HG02642 (cell line): ENCODE data around the gene PAIP1.
"Not testable (repeated sequence)": the region's sequence is repeated elsewhere in the genome, so short reads cannot be mapped to it uniquely, and the experiment has no call there.

Experiments used
- ATAC-seq: cut with Tn5 transposase; IDR thresholded peaks from one replicate; pipeline ENCODE4 v1.9.1; 2021; ENCODE audit warnings: mild to moderate bottlenecking; ENCODE audit not compliant: unreplicated experiment, poor library complexity

PAIP1 gene

GRCh38 chr5:43556857-43557542 is at the start of gene PAIP1:
PAIP1 (minus strand) TSS chr5:43557077; CDS start chr5:43556846, 231 bp downstream.
- ATAC-seq, result peak; percentile 83

DNA sequence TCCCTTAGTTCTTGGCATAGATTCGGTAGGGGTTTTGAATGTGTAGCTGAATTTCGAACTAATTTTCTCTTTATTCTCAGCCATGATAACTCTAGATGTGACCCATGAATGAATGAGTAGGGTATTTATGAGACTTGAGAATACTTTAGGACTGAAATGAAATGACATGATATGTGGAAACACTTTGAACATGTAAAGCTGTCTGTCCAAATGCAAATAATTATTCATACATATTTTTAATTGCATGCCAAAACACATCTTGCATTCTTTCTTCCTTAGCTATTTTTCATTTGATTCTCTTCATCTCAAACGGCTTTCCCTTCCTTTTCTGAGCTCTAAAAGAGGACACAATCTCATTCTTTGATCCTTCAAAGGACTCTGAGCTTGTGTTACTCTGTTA is 49.5 kb upstream of the PAIP1 start:
- no peak for ATAC-seq

GRCh38 chr5:43604699-43605098 is 47.8 kb upstream of the PAIP1 start:
- ATAC-seq, result no peak

- peak; percentile 47 for ATAC-seq
Measured at GRCh38 chr5:43603344-43604217, 46.7 kb upstream of the PAIP1 start.

DNA sequence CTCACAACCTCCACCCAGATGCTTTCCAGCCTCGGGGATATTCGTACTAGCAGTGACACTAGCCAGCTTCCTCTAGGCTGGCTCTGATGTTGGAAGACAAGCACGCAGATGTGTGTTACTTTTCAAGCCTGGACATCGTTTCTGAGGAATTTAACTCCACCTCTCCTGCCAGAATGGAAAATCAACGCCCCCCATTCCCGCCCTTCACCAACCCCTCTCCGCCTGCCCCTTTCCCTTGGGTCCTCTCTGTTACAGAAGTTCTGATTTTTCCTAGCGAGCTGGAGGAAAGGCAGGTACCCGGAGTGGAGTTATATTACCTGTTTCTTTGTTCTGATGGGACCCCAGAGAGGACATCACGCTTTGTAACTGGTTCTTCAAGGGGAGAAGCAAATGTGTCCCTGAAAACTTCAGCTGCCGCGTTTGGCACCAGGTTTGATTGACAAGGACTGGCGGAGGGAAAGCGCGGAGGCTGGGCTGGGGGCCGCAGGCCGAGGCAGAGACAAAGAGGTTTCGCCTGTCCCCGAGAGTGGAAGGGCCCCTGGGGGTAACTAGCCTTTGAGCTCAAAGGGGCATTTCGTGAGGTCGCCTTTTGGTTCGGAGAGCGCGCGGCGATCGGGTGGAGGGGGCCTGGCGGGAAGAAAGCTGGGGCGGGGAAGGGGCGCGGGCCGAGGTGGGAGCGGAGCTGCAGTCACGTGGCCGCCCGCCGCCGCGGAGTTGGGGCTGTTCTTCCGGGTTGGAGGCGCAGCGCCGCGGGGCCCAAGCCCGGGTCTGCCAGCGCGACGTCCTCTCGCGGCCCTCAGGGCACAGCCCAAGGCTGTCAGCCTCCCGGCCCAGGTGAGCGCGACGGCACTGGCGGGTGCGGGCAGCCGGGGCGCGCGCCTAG is 45.8 kb upstream of the PAIP1 start, which contains the start of gene NNT:
NNT (plus strand) TSS at position 720 of the 883 bp plus-strand sequence. CDS start 6,016 bp downstream, outside the sequence.
- peak; percentile 84 for ATAC-seq

- peak; percentile 25 for ATAC-seq
Measured at GRCh38 chr5:43601454-43602260, 44.8 kb upstream of the PAIP1 start.

DNA sequence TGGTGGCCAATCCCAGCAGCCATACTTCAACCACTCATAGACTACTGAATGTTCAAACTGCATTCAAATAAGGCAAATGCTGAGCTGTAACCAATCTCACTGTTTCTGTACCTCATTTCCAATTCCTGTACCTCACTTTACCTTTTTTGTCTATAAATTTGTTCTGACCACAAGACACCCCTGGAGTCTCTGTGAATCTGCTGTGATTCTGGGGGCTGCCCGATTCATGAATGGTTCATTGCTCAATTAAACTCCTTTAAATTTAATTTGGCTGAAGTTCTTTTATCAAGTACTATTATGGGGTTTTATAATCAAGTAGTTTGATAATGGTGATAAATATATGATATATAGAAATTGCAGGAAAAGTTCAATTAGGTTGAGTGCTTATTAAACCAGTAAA is 42.0 kb upstream of the PAIP1 start:
- ATAC-seq, result not testable (repeated sequence)

DNA sequence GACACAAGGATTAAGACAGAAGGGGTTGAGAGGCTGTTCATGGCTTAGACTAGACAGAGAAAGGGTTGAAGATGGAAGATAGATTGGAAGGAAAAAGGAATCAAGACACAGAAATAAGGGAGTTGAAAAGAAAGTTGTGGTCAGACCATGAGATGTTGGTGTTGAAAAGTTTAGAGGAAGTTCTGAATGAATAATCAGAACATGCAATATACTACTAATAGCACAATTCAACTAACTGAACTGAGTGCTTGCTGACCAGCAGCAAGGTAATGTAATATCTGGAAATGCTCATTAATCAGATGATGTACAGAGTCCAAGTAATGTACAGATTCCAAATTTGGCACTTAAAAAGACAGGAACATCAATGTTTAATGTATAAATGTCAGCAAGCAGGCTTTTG is 35.5 kb upstream of the PAIP1 start:
- no peak for ATAC-seq

DNA sequence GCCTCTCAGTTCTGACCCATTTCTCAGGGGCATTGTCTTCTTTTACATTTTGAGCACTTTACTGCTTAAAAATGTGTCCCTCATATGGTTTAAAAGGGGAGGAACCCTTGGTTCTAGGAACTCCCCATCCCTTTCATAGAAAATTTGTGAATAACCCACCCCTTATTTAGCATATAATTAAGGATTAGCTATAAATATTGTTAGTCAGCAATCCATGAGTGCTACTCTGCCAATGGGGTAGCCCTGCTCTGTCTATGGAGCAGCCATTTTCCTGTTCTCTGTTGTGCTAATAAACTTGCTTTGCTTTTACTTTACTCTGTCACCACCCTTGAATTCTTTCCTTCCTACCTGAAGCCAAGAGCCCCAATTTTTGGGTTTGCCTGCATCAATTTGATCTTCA is 33.8 kb upstream of the PAIP1 start:
- ATAC-seq, result no peak

DNA sequence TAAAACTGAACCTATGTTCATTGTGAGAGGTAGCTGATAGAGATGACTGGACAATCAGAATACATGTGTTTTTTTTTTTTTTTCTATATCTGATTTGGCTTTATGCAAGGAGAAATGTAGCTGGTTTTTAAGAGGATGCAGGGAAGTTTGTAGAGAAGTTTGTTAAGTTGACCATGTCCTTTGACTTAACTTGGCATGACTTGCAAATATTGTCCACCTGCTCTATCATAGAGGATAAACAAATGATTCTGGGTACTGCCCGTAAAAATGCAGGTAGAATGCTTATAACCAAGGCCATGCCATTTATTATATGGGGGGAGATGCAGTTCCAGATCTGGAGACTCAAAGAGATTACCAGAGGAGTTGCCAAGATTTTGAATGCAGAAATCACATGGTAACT is 32.4 kb upstream of the PAIP1 start:
- no peak for ATAC-seq

GRCh38 chr5:43588842-43589241 is 32.0 kb upstream of the PAIP1 start:
- ATAC-seq, result no peak

- no peak for ATAC-seq
Measured at GRCh38 chr5:43584166-43584699, 27.4 kb upstream of the PAIP1 start.

DNA sequence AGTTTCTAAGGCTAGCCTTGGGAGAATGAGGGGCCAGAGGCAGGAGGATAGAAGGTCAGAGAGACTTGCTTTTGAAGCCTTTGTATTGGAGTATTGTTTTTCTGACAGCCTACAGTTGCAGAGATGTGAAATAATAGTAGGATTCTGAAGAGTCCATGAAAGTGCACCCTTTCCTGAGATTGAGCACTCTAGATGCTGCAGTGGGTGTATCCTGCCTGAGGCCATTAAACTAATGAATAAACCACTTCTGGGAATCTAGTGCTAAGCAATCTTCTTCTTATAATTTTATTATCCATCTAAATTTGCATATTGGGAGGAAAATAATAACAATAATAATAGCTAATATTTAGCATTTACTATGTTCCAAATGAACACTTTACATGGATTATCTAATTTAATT is 26.8 kb upstream of the PAIP1 start:
- ATAC-seq, result no peak

DNA sequence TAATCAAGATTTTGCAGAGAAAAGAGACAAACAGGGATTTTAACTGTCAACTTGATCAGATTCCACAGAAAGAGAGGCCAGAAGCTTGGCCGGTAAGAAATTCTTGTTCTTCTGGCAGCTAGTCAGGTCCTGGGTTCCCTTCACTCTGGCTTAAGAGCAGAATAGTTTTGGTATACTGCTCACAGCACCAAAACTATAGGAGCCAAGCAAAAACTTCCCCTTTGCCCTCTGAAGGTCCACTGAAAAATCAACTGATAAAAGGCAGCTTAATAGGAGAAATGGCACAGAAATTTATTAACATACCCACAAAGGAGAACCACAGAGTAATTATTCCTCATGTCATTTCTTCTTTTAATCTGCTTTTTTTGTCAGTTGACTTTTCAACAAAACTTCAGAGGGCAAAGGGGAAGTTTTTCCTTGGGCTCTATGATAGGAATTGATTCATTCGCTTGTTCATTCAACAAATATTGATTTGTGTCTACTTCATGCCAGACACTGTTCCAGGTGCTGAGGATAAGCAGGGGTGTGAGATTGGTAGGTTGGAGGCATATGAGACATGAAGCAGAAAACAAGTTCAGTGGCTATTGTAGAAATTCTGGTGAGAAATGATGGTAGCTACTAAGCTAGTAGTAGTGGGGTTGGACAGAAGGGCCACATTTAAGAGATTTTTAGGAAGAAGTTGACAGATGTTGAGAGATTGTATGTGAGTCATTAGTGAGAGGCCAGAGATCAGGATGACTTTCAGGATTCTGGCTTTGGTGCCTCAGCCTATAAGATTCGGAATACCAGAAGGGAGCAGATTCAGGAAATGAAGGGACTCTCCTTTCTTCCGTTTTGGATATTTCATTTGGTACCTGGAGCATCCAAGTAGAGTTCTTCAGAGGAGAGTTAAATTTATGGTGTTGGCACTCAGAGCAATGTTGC is 25.5 kb upstream of the PAIP1 start:
- ATAC-seq, result no peak

DNA sequence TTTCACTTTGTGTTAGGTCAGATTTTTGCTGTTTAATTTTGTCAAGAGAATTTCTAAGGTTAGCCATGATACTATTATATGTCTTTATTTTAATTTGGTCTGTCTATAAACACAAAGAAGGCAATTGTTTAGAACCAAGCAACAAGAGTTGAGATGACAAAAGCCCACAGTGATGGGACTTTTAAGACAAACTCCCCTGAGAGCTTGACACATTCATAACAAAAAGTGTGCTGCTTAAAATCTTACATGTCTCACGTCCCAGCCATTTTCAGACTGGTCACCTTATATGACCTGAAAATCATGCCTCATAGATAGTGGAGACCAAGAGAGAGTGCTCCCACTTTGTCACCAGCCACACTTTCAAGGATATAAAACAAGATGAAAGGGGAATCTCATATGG is 24.5 kb upstream of the PAIP1 start:
- no peak for ATAC-seq

- ATAC-seq, result not testable (repeated sequence)
Measured at GRCh38 chr5:43580402-43581210, 23.7 kb upstream of the PAIP1 start.

GRCh38 chr5:43573058-43573457 is 16.2 kb upstream of the PAIP1 start:
- ATAC-seq, result no peak

- no peak for ATAC-seq
Measured at GRCh38 chr5:43572357-43572756, 15.5 kb upstream of the PAIP1 start.
